Neural cell (in vitro differentiated cells): ENCODE measurements around the gene MFF. TPM values are rescaled to one million over a fixed set of nuclear protein-coding genes. Genes with fewer than 3 reads are reported as not detected.

Experiments
- H2AFZ ChIP-seq: fragments of 200-600, 300-800 bp; sonication (generic), shearing (Covaris generic); 2 replicates; pipeline ENCODE4 v1.6.0; 2014; ENCODE audit warnings: low read depth, mild to moderate bottlenecking, antibody characterized with exemption, low read length, moderate library complexity
- H3F3A ChIP-seq: fragments of 200-600 bp; shearing (Covaris generic); 2 replicates; pipeline ENCODE4 v1.6.1; 2016; ENCODE audit warnings: mild to moderate bottlenecking, moderate library complexity, mixed read lengths, antibody characterized with exemption, low read length; ENCODE audit not compliant: insufficient read depth, poor library complexity, severe bottlenecking
- H3K27ac ChIP-seq: fragments of 200-600, 300-800 bp; sonication (generic), shearing (Covaris generic); 2 replicates; pipeline ENCODE4 v1.5.1; 2014; ENCODE audit warnings: mild to moderate bottlenecking, low read length, moderate library complexity
- H3K27me3 ChIP-seq: fragments of 300-800, 200-600 bp; sonication (generic), shearing (Covaris generic); 2 replicates; pipeline ENCODE4 v1.6.0; 2014; ENCODE audit warnings: mild to moderate bottlenecking, low read depth, low read length, moderate library complexity; ENCODE audit not compliant: insufficient read depth
- H3K36me3 ChIP-seq: fragments of 300-800, 200-600 bp; sonication (generic), shearing (Covaris generic); 2 replicates; pipeline ENCODE4 v1.5.1; 2014; ENCODE audit warnings: mild to moderate bottlenecking, antibody characterized with exemption, low read length, moderate library complexity; ENCODE audit not compliant: insufficient read depth
- H3K4me2 ChIP-seq: fragments of 300-800, 200-600 bp; sonication (generic), shearing (Covaris generic); 2 replicates; pipeline ENCODE4 v1.6.0; 2014; ENCODE audit warnings: mild to moderate bottlenecking, low read length
- H3K4me3 ChIP-seq: fragments of 300-800, 200-600 bp; sonication (generic), shearing (Covaris generic); 2 replicates; pipeline ENCODE4 v1.5.1; 2014; ENCODE audit warnings: mild to moderate bottlenecking, low read length, moderate library complexity
- H3K79me2 ChIP-seq: fragments of 200-600 bp; shearing (Covaris generic); replicated peaks from 2 replicates; pipeline ENCODE4 v1.6.0; 2014; ENCODE audit warnings: mild to moderate bottlenecking, low read length, moderate library complexity; ENCODE audit not compliant: insufficient read depth
- H3K9ac ChIP-seq: fragments of 300-800, 200-600 bp; sonication (generic), shearing (Covaris generic); 2 replicates; pipeline ENCODE4 v1.6.1; 2016; ENCODE audit warnings: mild to moderate bottlenecking, low read length, mixed read lengths
- H3K9me2 ChIP-seq: fragments of 200-600 bp; shearing (Covaris generic); 2 replicates; pipeline ENCODE4 v1.6.1; 2016; ENCODE audit warnings: mild to moderate bottlenecking, low read length, mixed read lengths; ENCODE audit not compliant: insufficient read depth
- H3K9me3 ChIP-seq: fragments of 200-600, 300-800 bp; sonication (generic), shearing (Covaris generic); 2 replicates; pipeline ENCODE4 v1.6.1; 2016; ENCODE audit warnings: mild to moderate bottlenecking, mixed run types, low read length, moderate library complexity, mixed read lengths
- H4K20me1 ChIP-seq: fragments of 200-600 bp; shearing (Covaris generic); 2 replicates; pipeline ENCODE4 v1.6.1; 2016; ENCODE audit warnings: mild to moderate bottlenecking, mixed run types; ENCODE audit not compliant: insufficient read depth
- EP300 ChIP-seq: fragments of 450-650 bp; conservative IDR thresholded peaks from 2 replicates; pipeline ENCODE4 v1.6.1; 2014; ENCODE audit warnings: antibody characterized with exemption, mild to moderate bottlenecking, moderate library complexity; ENCODE audit not compliant: poor library complexity, severe bottlenecking
- EZH2 ChIP-seq: fragments of 200-600, 300-800 bp; shearing (Covaris generic), sonication (generic); IDR thresholded peaks from 2 replicates; pipeline ENCODE4 v1.6.1; 2014; ENCODE audit warnings: antibody characterized with exemption, low read length, borderline replicate concordance, mild to moderate bottlenecking; ENCODE audit not compliant: insufficient read depth, poor library complexity, severe bottlenecking
- MXI1 ChIP-seq: fragments of 450-650 bp; conservative IDR thresholded peaks from 2 replicates; pipeline ENCODE4 v1.6.1; 2014; ENCODE audit warnings: antibody characterized with exemption, mild to moderate bottlenecking; ENCODE audit not compliant: poor library complexity, severe bottlenecking
- POLR2AphosphoS5 ChIP-seq: IDR thresholded peaks from 2 replicates; pipeline ENCODE4 v1.6.1; 2012
- RAD21 ChIP-seq: fragments of 450-650 bp; conservative IDR thresholded peaks from 2 replicates; pipeline ENCODE4 v1.6.1; 2014; ENCODE audit warnings: antibody characterized with exemption, mild to moderate bottlenecking, moderate library complexity
- REST ChIP-seq: IDR thresholded peaks from 2 replicates; pipeline ENCODE4 v1.6.1; 2012; ENCODE audit warnings: borderline replicate concordance
- SMC3 ChIP-seq: fragments of 450-650 bp; conservative IDR thresholded peaks from 2 replicates; pipeline ENCODE4 v1.6.1; 2014; ENCODE audit warnings: antibody characterized with exemption, mild to moderate bottlenecking, moderate library complexity; ENCODE audit not compliant: poor library complexity
- TAF1 ChIP-seq: IDR thresholded peaks from 2 replicates; pipeline ENCODE4 v1.6.1; 2012; ENCODE audit warnings: low read depth
- polyA plus RNA-seq: library from polyadenylated mRNA; depleted of rRNA; stranded (reverse); fragments of >200 nt; gene quantifications from 2 replicates; pipeline ENCODE4 v1.2.3, GENCODE V29; 2014

MFF gene
- polyA plus RNA-seq, 1 donor from 2014 or later, result 192 TPM

DNA sequence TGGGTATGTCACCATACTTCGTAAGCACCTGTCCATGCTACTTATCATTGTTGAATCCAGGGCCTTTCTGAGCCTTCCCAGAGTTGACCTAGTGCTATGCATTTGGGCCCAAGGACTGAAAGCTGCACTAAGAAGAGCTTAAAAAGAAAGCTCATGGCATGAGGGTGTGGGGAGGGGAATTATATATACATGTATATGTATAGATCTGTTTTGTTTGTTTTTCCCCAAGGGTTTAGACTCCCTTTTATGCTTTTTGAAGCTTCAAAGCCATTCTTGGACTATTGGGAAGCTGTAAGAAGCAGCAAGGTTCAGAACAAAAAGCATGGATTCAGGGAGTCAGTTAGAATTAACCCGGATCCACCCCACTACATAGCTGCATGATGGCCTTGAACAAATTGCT is 23.3 kb downstream of the MFF start (continued):
- TF ChIP-seq REST (no peak), SMC3 (no peak)

GRCh38 chr2:227349989-227350612 is 25.1 kb downstream of the MFF start:
- Histone ChIP-seq H3K27me3 (no peaks in the 10 kb centered on the region), H3K36me3 (no peaks in the 10 kb centered on the region), H3K79me2 (no peaks in the 10 kb centered on the region), H4K20me1 (no peaks in the 10 kb centered on the region), H3K4me3 (no peak overlapping the region), H3K9ac (no peak overlapping the region), H3K9me2 (no peaks in the 10 kb centered on the region), H3K27ac (no peak overlapping the region), H2AFZ (no peak overlapping the region), H3K4me2 (no peak overlapping the region), H3F3A (no peaks in the 10 kb centered on the region), H3K9me3 (no peaks in the 10 kb centered on the region)
- TF ChIP-seq EP300 (no peak), TAF1 (no peak), EZH2 (no peak)

DNA sequence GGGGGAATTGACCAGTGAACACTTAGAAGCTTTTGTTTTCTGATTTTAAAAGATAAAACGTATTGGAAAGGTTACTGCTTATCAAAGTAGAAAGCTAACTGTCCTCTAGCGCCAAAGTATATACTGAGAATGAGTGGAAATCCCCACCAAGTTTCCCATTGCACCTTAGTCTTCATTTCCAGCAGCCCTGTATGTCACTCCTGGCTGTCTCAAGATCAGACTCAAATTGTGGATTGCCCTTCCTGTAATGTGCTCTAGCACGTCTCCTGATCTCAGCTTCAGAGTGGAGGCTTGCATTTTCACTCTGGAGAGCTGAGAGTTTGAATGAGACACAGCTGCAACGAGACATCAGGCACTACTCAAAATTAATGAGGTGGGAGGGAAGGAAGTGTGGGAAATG is 26.6 kb downstream of the MFF start:
- H3K9me3 ChIP-seq, result no peaks in the 10 kb centered on the region
- H3K36me3 ChIP-seq, result peaks cover 5% of the 10 kb centered on the region
- no peaks in the 10 kb centered on the region for H3K9me2 ChIP-seq
- no peaks in the 10 kb centered on the region for H3F3A ChIP-seq
- no peak overlapping the region for H3K27ac ChIP-seq
- no peak overlapping the region for H3K4me2 ChIP-seq
- H3K4me3 ChIP-seq, result no peak overlapping the region
- no peaks in the 10 kb centered on the region for H4K20me1 ChIP-seq
- no peak for TF ChIP-seq POLR2AphosphoS5
- no peak for TF ChIP-seq TAF1
- no peak for TF ChIP-seq EZH2
- no peaks in the 10 kb centered on the region for H3K79me2 ChIP-seq
- H3K9ac ChIP-seq, result no peak overlapping the region
- no peaks in the 10 kb centered on the region for H3K27me3 ChIP-seq
- H2AFZ ChIP-seq, result no peak overlapping the region

DNA sequence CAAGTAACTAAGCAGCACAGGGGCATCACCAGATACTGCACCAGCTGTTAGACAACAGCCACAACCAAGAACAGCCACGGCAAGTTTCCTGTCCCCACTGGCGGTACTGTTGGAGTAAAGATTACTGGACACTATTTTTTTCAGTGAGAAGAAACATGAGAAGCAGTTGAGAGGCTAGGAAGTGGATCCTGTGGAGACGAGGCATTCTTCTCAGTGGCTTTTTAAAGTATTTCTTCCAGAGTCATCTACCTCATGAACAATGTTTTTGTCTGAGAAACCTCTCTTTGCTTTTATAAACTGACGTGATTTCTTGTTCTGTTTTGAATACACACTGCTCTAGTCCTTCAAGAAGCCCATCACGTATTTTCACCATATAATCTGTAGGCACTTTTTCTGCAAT is 35.3 kb downstream of the MFF start:
- Histone ChIP-seq H3K27me3 (no peaks in the 10 kb centered on the region), H3K4me3 (no peak overlapping the region), H3K36me3 (peaks cover 11% of the 10 kb centered on the region), H3K9ac (no peak overlapping the region), H3K9me2 (no peaks in the 10 kb centered on the region), H3K4me2 (no peak overlapping the region), H3F3A (no peaks in the 10 kb centered on the region), H3K27ac (no peak overlapping the region), H3K79me2 (no peaks in the 10 kb centered on the region), H2AFZ (no peak overlapping the region), H4K20me1 (no peaks in the 10 kb centered on the region), H3K9me3 (no peaks in the 10 kb centered on the region)
- TF ChIP-seq RAD21 (no peak), EZH2 (no peak), POLR2AphosphoS5 (no peak), SMC3 (no peak), MXI1 (no peak)
